IMR-90 (cell line): ENCODE data around the gene CPED1. TPM values are rescaled to one million over a fixed set of nuclear protein-coding genes. Genes with fewer than 3 reads are reported as not detected.

Experiments used
- ATAC-seq: fragments of 200-7000 bp; cut with Tn5 transposase; 2 replicates; pipeline ENCODE4 v1.9.1; 2020; ENCODE audit warnings: low read depth, mild to moderate bottlenecking, moderate library complexity
- BruUV-seq: library from RNA; stranded (reverse); fragments of 400-500 nt; replicated peaks from 2 replicates; lab custom pipeline; 2021; lab: Mats Ljungman, UMichigan
- CTCF ChIA-PET: fragments of 300-600 bp; formaldehyde crosslinking; extraction: SDS; loops from one replicate; lab custom pipeline; 2021; ENCODE audit warnings: antibody characterized with exemption; lab: Yijun Ruan, JAX
- POLR2A ChIA-PET: fragments of 300-600 bp; sonication (Branson Sonifier 250); formaldehyde crosslinking; loops from one replicate; lab custom pipeline; 2022; ENCODE audit warnings: antibody characterized with exemption; ENCODE audit not compliant: unreplicated experiment; lab: Charles Lee
- DNase-seq: peaks from one replicate; pipeline ENCODE4 v3.0.0; 2013
- H2AFZ ChIP-seq: replicated peaks from 2 replicates; pipeline ENCODE3; 2013; ENCODE audit warnings: low read length, mild to moderate bottlenecking; ENCODE audit not compliant: poor library complexity
- H2AK5ac ChIP-seq: 2 replicates; pipeline ENCODE4 v1.6.1; 2013; ENCODE audit warnings: low read depth, low read length, inconsistent platforms
- H2AK9ac ChIP-seq: replicated peaks from 2 replicates; pipeline ENCODE3; 2013; ENCODE audit warnings: mild to moderate bottlenecking, low read depth, low read length, moderate library complexity; ENCODE audit not compliant: poor library complexity
- H2BK120ac ChIP-seq: 2 replicates; pipeline ENCODE4 v1.6.1; 2013; ENCODE audit warnings: low read depth, low read length, inconsistent platforms
- H2BK15ac ChIP-seq: 3 replicates; pipeline ENCODE4 v1.6.1; 2013; ENCODE audit warnings: low read depth, low read length, inconsistent platforms
- H2BK20ac ChIP-seq: 2 replicates; pipeline ENCODE4 v1.6.1; 2013; ENCODE audit warnings: low read depth, mild to moderate bottlenecking, inconsistent platforms, low read length, moderate library complexity
- H2BK5ac ChIP-seq: 2 replicates; pipeline ENCODE4 v1.6.1; 2013; ENCODE audit warnings: mild to moderate bottlenecking, low read depth, low read length, inconsistent platforms; ENCODE audit not compliant: poor library complexity, severe bottlenecking
- H3K14ac ChIP-seq: replicated peaks from 2 replicates; pipeline ENCODE4 v1.6.1; 2013; ENCODE audit warnings: low read depth, low read length, inconsistent platforms
- H3K18ac ChIP-seq: 2 replicates; pipeline ENCODE4 v1.6.1; 2013; ENCODE audit warnings: low read depth, low read length, control low read depth
- H3K23ac ChIP-seq: 2 replicates; pipeline ENCODE4 v1.6.1; 2013; ENCODE audit warnings: low read depth, low read length, inconsistent platforms
- H3K27ac ChIP-seq: 2 replicates; pipeline ENCODE4 v1.5.1; 2013; ENCODE audit warnings: mild to moderate bottlenecking, control low read depth, low read length; ENCODE audit not compliant: insufficient read depth
- H3K27me3 ChIP-seq: 2 replicates; pipeline ENCODE4 v1.6.1; 2013; ENCODE audit warnings: low read length; ENCODE audit not compliant: control insufficient read depth, insufficient read depth
- H3K36me3 ChIP-seq: 2 replicates; pipeline ENCODE4 v1.6.1; 2013; ENCODE audit warnings: low read length, mixed read lengths; ENCODE audit not compliant: control insufficient read depth, insufficient read depth
- H3K4ac ChIP-seq: 2 replicates; pipeline ENCODE4 v1.6.1; 2013; ENCODE audit warnings: low read depth, low read length, inconsistent platforms
- H3K4me1 ChIP-seq: 2 replicates; pipeline ENCODE4 v1.6.1; 2013; ENCODE audit warnings: low read length, mixed read lengths; ENCODE audit not compliant: control insufficient read depth, insufficient read depth
- H3K4me2 ChIP-seq: 2 replicates; pipeline ENCODE4 v1.6.1; 2013; ENCODE audit warnings: low read depth, mild to moderate bottlenecking, control low read depth, low read length, moderate library complexity
- H3K4me3 ChIP-seq: 2 replicates; pipeline ENCODE4 v1.5.1; 2013; ENCODE audit warnings: low read depth, mild to moderate bottlenecking, control low read depth, low read length, moderate library complexity; ENCODE audit not compliant: insufficient read depth
- H3K56ac ChIP-seq: 2 replicates; pipeline ENCODE4 v1.6.1; 2013; ENCODE audit warnings: low read length, inconsistent platforms; ENCODE audit not compliant: insufficient read depth; ENCODE audit errors: extremely low read depth
- H3K79me1 ChIP-seq, 2 experiments: 2 replicates each; pipeline ENCODE4 v1.6.1; 2013; ENCODE audit warnings: low read length in 2 of 2, inconsistent platforms in 1 of 2, low read depth in 1 of 2
- H3K9ac ChIP-seq: 2 replicates; pipeline ENCODE4 v1.6.1; 2013; ENCODE audit warnings: low read depth, low read length, control low read depth
- H3K9me1 ChIP-seq: 2 replicates; pipeline ENCODE4 v1.6.1; 2013; ENCODE audit warnings: low read length, inconsistent platforms; ENCODE audit not compliant: insufficient read depth
- H3K9me3 ChIP-seq: 2 replicates; pipeline ENCODE4 v1.6.1; 2013; ENCODE audit warnings: low read length; ENCODE audit not compliant: control insufficient read depth, insufficient read depth
- H4K20me1 ChIP-seq: 2 replicates; pipeline ENCODE4 v1.6.1; 2013; ENCODE audit warnings: low read length, inconsistent platforms; ENCODE audit not compliant: insufficient read depth
- H4K5ac ChIP-seq: 2 replicates; pipeline ENCODE4 v1.6.1; 2013; ENCODE audit warnings: mild to moderate bottlenecking, low read depth, low read length, control low read depth
- H4K8ac ChIP-seq, 2 experiments: 2 replicates each; pipeline ENCODE4 v1.6.1; 2013; ENCODE audit warnings: low read depth in 2 of 2, low read length in 2 of 2, control low read depth in 1 of 2, inconsistent platforms in 1 of 2
- H4K91ac ChIP-seq: 2 replicates; pipeline ENCODE4 v1.6.1; 2013; ENCODE audit warnings: low read depth, low read length, inconsistent platforms; ENCODE audit not compliant: insufficient read depth
- RCOR1 ChIP-seq: IDR thresholded peaks from 2 replicates; pipeline ENCODE4 v1.6.1; 2012; ENCODE audit warnings: mild to moderate bottlenecking, low read length, improper control_type of control experiment; ENCODE audit not compliant: insufficient replicate concordance
- WGBS, 2 experiments: methylation state at CpG; one replicate each; pipeline versions ENCODE4 v1.1.5 to v1.1.7; 2013; ENCODE audit warnings: missing lambda C conversion rate in 2 of 2; ENCODE audit not compliant: insufficient read length in 1 of 2; ENCODE audit errors: extremely low coverage in 2 of 2; 5-methylcytosine and 5-hydroxymethylcytosine counted together
- dilution Hi-C: fragments of 300-500 bp; cut with HindIII; formaldehyde crosslinking; loops from one replicate; pipeline ENCODE4 v1.14.3; 2018; ENCODE audit warnings: low sequenced_read_pairs; ENCODE audit not compliant: unreplicated experiment
- in situ Hi-C: fragments of 300-500 bp; cut with MboI; formaldehyde crosslinking; loops from 3 replicates; pipeline ENCODE4 v1.14.3; 2019; ENCODE audit warnings: low sequenced_read_pairs, inconsistent platforms, mixed read lengths
- intact Hi-C: fragments of 100-400 bp; cut with micrococcal nuclease; formaldehyde crosslinking; loops from 2 replicates; pipeline ENCODE4 v1.10.0; 2022
- polyA plus RNA-seq, 3 experiments: library from polyadenylated mRNA; depleted of rRNA; stranded (reverse); fragments of >200 nt; gene quantifications; 2 replicates each; pipeline ENCODE4 v1.2.3, GENCODE V29; 2012; ENCODE audit warnings: low replicate concordance in 1 of 3
- total RNA-seq: library from RNA; depleted of rRNA; stranded (reverse); fragments of >200 nt; gene quantifications from 2 replicates; pipeline ENCODE4 v1.2.3, GENCODE V29; 2012
- TF ChIP-seq, protein P1 (sequence below): conservative IDR thresholded peaks from 2 replicates; pipeline ENCODE4 v1.5.1; 2012; ENCODE audit warnings: mild to moderate bottlenecking, low read depth, low read length, improper control_type of control experiment

CPED1 gene
- total and polyA plus RNA-seq, 2 of the 4 experiments (the other 2 are of a cell fraction), result 31.2 to 96.8 TPM

DNA sequence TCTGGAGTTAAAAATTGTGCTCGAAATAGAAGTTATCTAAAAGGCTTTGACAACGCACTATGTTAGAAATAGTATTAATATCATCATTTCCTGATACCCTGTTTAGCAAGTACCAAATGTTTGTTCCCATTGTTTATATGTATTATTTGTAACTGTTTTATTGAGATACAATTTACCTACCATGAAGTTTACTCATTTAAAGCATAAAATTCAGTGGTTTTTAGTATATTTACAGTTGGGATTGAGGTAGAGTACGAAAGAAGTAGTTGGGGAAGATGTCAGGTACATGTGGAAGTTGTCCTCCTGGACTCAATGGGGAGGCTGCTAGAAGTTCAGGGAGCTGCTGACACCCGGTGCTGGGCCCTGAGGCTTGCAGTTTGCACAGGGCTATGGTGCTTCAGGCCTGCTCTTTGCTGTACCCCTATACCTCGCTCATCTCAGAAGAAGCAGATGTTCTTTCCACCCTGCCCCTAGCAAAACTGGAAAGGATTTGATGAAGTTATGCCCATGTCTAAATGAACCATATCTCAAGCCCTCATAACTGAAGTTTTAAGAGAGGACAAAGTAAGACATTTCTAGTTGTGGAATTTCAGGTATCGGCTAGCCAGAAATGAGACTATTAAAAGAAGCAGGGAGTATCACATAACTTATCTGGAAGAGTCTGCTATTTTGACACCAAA lies 315.1 kb downstream of the CPED1 start:
- H4K91ac ChIP-seq, result peak overlapping the region; percentile 92
- peak overlapping the region; percentile 94; the same call in 2 of the 3 replicates for H2BK15ac ChIP-seq
- H3K4me3 ChIP-seq, result no peak overlapping the region
- 100% methylated on average over 1 of the region's 6 CpGs; no CpG with 5 or more reads in 1 of the 2 experiments for WGBS, 2 experiments
- peak overlapping the region; percentile 84 for H3K4ac ChIP-seq
- no peaks in the 10 kb centered on the region for H4K20me1 ChIP-seq
- peak overlapping the region; percentile 57 for H2AK5ac ChIP-seq
- peak overlapping the region; percentile 10; the same call in 1 of the 2 replicates for H3K18ac ChIP-seq
- H3K36me3 ChIP-seq, result no peaks in the 10 kb centered on the region
- dilution Hi-C loops (no loop called here), in situ Hi-C loops (no loop called here), intact Hi-C loops (no loop called here)
- H3K14ac ChIP-seq, result peak overlapping the region; percentile 91
- peaks cover 12% of the 10 kb centered on the region for H3K4me1 ChIP-seq
- peak overlapping the region; percentile 96 for H2BK120ac ChIP-seq
- no peak overlapping the region for H3K9ac ChIP-seq
- H3K23ac ChIP-seq, result peak overlapping the region; percentile 70; the same call in 1 of the 2 replicates
- no peak for TF ChIP-seq RCOR1
- TF ChIP-seq, protein P1, sequence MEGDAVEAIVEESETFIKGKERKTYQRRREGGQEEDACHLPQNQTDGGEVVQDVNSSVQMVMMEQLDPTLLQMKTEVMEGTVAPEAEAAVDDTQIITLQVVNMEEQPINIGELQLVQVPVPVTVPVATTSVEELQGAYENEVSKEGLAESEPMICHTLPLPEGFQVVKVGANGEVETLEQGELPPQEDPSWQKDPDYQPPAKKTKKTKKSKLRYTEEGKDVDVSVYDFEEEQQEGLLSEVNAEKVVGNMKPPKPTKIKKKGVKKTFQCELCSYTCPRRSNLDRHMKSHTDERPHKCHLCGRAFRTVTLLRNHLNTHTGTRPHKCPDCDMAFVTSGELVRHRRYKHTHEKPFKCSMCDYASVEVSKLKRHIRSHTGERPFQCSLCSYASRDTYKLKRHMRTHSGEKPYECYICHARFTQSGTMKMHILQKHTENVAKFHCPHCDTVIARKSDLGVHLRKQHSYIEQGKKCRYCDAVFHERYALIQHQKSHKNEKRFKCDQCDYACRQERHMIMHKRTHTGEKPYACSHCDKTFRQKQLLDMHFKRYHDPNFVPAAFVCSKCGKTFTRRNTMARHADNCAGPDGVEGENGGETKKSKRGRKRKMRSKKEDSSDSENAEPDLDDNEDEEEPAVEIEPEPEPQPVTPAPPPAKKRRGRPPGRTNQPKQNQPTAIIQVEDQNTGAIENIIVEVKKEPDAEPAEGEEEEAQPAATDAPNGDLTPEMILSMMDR, result 0 out of 2 replicates have a peak, but pooled peaks have one; percentile 2
- peak overlapping the region; percentile 98 for H2BK20ac ChIP-seq
- no peak for DNase-seq
- no peaks in the 10 kb centered on the region for H3K9me1 ChIP-seq
- H2AK9ac ChIP-seq, result peak overlapping the region; percentile 77
- no TSS peak for BruUV-seq
- H3K79me1 ChIP-seq, result peaks cover 0 to 10% of the 10 kb centered on the region in 2 experiments; a peak in 1 of 4 replicates
- no peak for ATAC-seq
- no peaks in the 10 kb centered on the region for H3K9me3 ChIP-seq
- H4K5ac ChIP-seq, result peak overlapping the region; percentile 5; the same call in 1 of the 2 replicates
- H3K56ac ChIP-seq, result peak overlapping the region; percentile 51; the same call in 1 of the 2 replicates
- peak overlapping the region; percentile 99 for H2BK5ac ChIP-seq
- no peak overlapping the region for H3K4me2 ChIP-seq
- ChIA-PET POLR2A (no interaction called here), CTCF (no interaction called here)
- no peaks in the 10 kb centered on the region for H3K27me3 ChIP-seq
- H3K27ac ChIP-seq, result peak overlapping the region; percentile 28; the same call in 1 of the 2 replicates
- no peak overlapping the region for H2AFZ ChIP-seq
- peak overlapping the region; percentile 70 to 77; a peak in 3 of 4 replicates for H4K8ac ChIP-seq
